Activated CD4-positive, CD25-positive, alpha-beta regulatory T cell treated with anti-CD3 and anti-CD28 coated beads, Interleukin-2, amount 50 U/mL, for 72 hours (primary cell): ENCODE results near the gene GRIPAP1.
"Not testable (repeated sequence)": the region's sequence is repeated elsewhere in the genome, so short reads cannot be mapped to it uniquely, and the experiment has no call there.

ENCODE experiments used
- DNase-seq: peaks from one replicate; pipeline ENCODE4 v3.0.0; 2021

The GRIPAP1 gene

DNA sequence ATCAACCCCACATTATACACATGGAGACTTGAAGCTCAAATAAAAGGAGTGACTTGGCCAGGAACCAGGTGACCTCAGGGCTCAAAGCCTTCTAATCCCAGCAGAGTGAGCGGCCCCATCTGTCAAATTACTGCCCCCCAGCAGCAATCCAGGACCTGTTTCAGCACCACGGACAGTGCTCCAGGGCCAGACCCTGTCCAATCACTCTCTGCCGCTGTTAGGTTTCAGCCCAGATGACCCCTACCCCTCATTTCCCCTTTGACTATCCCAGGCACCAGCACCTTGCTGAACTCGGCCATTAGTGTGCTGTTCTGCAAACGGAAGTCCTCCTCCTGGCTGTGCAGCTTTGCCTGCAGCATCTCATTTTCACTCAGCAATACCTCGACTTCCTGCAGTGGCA is 5.1 kb downstream of the GRIPAP1 start:
- DNase-seq = no peak

DNA sequence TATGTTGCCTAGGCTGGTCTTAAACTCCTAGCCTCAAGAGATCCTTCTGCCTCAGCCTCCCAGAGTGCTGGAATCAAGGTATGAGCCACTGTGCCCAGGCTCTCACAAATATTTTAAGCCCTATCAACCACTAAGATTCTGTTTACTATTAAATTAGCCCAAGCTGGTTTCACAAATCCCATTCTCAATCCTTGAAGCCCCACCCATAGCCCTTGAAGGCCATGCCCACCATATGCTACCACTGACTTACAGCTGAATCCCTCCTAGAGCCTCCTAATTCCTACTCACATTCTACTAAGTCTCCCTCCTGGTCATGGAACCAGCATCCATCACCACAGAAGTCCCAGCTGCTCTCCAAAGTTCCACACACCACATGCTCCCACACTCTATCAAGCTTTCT is 9.7 kb downstream of the GRIPAP1 start:
- DNase-seq = no peak

DNA sequence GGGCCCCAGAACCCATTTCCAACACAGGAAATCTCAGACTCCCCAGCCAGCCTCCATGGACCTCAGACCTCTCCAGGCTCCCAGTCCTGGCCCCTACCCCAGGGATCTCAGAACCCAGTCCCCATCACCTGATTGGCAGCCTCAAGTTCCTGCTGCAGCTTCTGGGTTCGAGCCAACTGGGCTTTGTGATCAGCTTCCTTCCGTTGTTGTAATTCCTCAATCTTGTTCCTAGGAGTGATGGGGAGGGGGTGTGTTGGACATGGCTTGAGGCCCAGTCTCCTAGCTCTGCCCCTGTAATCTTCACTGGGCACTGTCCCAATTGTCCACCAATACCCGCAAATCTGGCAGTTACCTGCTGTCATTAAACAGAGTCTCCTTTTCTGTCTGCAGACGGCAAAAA is 12.6 kb downstream of the GRIPAP1 start:
- DNase-seq = no peak

DNA sequence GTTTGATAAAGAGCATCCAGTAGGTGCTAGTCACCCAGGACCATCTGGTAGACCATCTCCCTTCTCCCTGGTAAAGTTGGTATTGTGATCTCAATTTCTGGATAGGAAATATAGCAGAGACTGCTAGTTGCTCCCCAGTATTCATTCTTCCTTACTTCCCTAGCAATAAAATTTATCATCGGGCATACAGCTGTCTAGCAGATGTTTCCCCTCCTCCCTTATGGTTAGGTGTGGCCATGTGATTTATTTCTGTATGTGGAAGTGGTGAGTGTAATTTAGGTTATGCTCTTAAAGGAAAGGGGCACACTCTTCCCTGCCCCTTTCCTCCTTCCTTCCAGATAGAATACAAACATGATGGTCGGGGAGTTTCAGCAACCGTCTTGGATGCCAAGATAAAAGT is 18.2 kb downstream of the GRIPAP1 start:
- no peak for DNase-seq

DNA sequence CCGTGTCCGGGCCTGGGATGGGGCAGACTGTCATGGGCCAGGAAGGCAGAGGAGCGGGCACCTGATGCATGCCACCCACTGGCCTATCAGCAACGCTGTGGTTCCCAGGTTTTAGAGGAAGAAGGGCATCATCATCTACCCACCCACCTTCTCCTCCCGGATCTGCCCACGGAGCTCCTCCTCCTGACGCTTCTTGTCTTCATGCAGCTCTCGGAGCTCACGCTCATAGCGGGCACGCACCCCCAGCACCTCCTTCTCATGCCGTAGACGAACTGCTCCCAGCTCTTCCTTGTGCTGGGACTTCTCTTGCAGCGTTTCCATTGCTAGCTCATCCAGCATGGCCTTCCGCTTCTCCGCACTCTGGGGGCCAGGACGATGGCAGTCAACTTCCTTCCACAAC is 19.0 kb downstream of the GRIPAP1 start:
- no peak for DNase-seq

DNA sequence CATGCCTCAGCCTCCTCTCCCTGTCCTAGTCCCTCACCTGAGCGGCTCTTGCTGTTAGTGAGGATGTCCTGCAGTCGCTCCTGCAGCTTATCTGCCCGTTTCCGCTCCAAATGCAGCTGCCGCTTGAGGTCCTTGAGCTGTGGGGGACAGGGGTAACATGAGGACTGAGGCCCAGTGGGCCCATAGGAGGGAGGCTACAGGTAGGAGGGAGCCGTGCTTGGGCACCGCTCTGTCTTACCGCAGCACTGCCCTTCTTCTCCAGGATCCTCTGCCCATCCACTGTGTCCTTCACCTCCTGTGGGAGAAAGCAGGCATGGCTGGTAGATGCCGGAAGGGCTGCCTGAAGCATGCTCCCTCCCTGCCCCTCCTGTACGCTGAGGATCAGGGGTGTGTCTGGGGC is 20.9 kb downstream of the GRIPAP1 start:
- DNase-seq = no peak

DNA sequence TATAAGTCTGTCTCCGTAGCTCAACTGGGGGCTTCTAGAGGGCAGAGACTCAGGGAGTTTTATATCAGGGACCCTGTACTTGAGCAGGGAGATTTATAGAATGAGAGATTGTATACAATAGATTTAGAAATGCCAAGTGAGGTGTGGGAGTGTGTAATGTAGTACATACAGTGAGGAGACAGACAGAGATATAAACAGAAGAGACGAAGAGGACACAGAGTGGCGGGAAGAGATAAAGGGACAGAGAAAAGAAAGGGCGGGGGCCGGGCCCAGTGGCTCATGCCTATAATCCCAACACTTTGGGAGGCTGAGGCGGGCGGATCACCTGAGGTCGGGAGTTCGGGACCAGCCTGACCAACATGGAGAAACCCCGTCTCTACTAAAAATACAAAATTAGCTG is 21.7 kb downstream of the GRIPAP1 start:
- DNase-seq = not testable (repeated sequence)

DNA sequence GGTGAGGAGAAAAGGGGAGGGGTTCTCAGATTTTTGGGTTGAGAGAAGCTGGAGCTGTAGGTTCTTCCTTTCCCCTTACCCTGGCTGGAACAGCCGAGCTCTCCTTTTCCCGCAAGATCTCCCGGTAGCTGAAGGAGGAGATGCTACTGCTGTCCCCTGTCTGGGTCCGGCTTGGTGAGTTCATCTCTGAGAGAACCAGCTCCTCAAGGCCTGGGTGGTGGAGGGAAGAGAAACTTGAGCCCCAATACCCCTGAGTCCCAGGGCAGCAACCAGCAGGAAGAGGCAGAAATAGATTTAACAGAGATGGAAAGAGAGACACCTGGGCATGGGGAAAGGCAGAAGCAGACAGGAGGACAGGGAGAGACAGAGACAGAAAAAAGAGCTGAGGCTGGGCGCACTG is 23.8 kb downstream of the GRIPAP1 start:
- DNase-seq = no peak

DNA sequence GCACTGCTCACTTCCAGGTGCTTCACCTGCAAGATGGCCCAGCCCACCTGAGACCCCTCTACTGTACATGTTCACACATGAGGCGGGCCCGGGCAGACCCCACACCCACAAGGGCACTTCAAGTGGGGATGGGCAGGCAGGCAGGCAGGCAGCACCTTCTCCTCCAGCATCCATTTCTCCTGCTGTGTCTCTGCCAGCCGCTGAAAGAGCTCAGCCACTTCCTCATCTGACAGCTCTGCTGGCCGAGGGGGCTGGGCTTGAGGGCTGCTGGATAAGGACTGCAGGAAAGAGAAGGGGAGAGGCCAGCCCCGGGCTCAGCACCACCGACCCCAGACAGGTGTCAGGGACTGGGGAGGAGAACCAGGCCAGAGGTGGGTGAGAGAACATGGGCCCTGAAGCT is 26.0 kb downstream of the GRIPAP1 start:
- no peak for DNase-seq

DNA sequence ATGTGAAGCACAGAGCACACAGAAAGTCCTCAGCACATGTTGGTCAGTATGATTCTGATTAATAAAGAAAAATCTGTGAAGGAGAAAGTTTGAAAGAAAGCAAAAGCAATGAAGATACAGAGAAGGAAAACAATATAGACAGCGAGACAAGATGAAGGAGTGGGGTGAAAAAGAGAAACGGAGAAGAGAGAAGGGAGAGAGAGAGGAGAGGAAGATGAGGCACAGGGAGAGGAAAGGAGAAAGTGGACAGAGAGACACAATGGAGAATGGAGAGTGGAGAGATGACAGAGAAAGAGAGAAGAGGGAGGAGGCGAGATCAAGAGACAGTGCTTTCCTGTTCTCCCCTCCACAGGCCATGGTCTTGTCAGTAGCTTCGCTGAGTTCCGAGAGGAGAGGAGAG is 26.5 kb downstream of the GRIPAP1 start:
- DNase-seq = no peak

DNA sequence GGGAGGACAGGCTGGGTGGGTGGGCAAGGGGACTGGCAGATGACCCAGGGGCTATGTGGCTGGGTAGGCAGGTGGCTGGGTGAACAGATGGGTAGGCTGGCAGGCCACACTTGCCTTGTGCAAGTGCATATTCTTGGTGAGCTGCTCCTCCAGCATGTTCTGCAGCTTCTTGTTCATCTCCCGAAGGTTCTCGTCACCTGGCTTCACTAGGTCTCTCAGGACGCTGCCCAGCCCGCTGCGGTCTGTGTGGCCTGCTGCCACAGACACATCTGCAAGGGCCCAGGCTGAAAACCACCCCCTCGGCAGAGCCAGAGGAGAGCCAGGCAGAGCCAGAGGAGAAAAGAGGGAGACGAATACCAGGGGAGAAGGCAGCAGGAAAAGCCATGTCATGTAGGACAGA is 27.0 kb downstream of the GRIPAP1 start:
- DNase-seq = no peak

DNA sequence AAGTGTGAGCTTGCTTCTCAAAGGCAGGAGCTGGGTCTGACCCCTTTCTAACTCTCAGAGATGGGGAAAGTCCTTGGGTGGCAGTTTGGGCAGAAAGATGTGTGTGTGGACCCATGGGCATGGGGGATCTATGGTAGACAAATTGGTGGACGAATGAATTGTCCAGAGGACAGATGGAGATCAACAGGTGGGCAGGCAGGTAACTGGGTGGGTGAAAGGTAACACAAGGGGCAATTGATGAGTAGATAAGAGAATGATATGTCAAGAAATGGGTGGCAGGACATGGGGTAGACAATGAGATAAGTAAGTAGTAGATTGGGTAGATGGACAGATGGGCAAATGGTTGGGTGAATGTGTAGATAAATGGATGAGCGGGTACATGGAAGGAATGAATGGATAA is 27.5 kb downstream of the GRIPAP1 start:
- no peak for DNase-seq

DNA sequence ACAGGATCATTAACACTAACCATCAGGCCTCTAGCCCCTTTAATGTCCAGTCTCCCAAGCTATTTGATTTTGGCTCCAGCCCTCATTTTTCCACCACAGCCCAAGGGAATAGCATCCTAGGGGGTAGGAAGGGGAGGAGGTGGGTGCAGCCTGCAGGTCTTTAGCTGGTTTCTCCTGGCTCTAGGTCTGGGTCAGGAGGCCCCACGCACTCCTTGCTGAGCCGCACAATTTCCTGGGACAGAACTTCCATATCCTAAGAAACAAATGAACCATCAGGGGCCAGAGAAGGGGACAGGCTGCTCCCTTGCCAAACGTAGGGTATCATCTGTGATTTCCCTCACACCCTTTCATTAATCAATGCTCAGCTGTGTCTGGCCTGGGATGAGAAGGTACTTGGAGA is 28.0 kb downstream of the GRIPAP1 start:
- DNase-seq = no peak

DNA sequence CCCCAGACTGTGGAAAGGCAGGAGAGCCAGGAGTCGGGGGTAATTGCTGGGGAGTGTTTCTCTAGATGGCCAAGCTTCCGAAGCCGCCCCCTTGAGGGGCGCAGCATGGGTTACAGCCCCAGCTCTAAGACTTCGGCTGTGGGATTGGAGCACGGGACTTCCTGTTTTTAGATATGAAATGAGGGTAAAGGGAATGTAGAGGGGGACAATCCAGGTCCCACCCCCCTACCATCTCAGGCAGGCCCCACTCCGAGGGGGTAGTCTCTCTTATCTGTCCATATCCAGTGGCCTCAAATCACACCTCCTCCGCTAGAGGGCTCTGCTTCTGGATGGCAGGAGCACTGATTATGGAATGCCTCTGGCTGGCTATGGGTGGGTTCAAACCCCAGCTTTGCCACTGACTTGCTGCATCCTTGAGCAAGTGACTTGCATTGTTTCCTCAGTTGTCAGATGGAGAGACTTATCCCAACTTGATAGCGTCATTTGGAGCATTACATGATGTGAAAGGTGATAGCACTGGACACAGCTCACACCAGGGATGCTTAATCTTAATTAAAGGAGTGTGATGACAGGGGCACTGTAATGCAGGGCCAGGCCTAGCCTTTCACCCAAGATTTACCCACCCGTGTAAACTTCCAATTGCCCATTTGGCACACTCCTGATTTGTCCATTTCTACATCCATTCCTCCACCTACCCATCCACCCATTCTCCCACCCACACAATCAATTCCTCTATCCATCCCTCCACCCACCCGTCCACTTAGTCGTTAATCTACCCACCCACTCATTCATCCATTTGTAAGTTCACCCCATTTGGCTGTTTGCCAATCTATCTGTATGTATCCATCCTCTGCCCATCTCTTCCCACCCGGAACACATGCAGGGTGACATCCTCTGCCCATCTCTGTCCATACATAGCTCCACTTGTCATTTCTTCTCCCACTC is 29.6 kb downstream of the GRIPAP1 start:
- no peak for DNase-seq

DNA sequence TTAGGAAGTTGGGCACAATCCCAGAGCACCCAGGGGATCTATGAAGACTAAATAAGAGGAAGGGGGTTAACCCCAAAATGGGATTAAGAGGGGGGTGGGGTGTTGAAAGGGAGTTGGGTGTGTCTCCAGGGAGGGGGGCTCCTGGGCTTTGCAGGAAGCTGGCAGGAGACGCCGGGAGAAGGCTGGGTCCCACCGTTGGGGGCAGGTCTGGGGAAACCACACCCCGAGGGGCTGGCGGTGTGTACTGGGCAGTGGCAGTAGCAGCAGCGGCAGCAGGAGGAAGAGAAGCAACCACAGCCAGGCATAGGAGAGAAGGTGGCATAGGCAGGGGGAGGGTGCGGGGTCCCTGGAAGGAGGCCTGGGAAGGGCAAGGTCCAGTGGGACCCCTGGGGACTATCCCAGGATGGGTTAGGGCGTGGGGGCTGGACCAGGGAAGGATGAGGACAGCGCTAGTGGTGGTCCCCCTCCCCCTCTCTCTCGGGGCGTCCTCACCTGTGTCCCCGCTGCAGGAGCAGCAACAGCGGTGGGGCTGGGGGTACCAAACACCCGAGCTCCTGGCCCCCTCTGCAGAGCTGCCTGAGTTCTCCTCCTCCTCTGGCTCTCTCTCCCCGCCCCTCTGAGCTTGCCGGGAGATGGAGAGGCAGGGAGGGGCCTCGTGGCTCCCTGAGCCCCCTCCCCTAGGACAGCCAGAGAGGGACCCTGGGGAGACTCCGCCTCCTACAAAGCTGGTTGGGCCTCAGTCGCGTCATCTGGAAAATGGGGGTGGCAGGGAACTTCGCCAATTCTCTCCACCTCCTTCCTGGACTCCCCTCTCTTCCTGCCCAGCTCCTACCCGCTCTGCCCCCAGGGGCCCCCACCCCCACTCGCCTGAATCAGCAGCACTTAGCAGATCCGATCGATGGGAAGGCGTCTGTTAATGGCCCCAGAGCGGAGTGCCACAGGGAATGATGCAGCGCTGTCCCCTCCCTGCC is 30.5 kb downstream of the GRIPAP1 start, which contains the start of gene KCND1:
TSS of gene KCND1 (minus strand) at position 596 of the 971 bp plus-strand sequence. CDS start 1,573 bp downstream, outside the sequence.
- no peak for DNase-seq

DNA sequence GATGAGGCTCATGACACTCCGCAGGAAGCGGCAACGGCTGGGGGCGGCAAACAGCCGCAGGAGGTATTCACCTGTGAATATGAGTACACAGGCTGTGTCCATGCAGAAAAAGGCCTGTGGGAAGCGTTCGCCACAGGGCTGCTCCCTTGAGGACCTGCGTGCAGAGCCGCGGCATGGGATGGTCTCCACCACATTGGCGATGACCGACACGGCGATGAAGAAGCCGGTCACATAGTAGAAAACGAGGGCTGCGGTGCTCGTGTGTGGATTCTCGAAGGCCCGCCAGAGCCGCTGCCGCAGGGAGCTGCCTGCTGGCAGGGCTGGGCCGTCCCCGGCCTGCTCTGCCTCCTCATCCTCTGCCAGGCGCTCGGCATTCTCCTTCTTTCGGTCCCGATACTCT is 32.6 kb downstream of the GRIPAP1 start:
- DNase-seq = no peak

DNA sequence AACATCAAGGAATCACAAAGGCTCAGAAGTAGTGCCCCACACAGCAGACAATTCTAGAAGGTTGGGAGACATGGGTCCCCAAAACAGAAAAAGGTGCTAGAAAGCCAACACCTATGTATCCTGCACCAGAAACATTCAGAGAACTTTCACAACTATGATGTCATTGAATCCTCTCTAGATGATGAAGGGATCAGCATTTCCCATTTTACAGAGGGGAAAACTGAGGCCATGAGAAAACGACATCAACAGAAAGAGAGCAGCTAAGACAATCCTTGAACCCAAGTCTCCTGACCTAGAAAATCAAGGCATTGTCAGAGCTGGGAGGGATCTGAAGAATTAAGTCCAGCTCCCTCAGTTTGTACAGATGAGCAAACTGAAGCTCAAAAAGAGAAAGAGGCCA is 33.7 kb downstream of the GRIPAP1 start:
- no peak for DNase-seq

DNA sequence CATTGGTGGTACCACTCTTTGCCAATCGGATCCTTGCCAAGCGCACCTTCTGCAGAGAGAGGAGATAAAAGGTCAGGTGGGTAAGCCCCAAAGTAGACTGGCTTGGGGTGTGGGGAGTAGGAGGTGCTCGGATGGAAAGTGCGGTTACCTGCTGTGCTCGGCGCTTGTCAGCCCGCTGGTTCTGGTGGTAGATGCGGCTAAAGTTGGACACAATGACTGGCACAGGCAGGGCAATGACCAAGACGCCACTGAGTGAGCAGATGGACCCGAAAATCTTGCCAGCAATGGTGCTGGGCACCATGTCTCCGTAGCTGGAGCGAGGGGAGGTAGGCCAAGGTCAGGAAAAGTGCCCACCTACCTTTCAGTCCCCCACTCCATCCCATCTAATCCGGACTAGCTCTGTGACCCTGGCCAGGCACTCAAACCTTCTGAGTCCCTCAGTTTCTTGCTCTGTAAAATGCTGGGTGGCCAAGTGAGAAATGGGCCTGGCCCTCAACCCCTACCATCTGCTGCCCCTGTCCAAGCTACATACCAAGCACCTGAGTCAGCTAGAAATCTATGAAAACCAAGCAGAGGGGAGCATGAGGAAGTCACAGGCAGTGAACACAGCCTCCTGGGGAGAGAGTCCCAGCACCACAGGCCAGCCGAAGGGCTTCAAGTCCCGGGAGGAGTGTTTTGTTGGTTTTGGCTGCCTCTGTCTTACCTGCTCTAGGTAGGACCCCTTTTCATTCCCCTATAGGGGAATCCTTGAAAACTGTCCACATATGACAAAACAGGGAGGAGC is 35.1 kb downstream of the GRIPAP1 start:
- DNase-seq = no peak

DNA sequence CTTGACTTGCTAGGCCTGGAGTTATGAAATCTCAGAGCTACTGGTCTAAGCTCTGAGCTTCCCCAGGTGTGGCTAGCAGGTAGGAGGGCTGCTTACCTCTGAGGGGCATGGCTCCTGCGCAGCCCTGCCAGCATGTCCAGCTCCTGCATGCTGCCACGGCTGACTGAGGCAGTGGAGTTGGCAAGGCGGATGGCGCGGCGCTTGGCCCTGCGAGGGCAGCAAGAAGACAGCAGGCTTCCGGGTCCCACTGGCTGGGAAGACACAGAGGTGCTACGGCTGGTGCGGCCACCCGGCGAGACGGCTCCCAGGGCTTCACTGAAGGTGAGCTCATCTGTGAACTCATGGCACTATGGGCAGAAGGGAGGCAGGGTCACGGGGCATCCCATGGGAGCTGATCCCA is 36.1 kb downstream of the GRIPAP1 start:
- no peak for DNase-seq

DNA sequence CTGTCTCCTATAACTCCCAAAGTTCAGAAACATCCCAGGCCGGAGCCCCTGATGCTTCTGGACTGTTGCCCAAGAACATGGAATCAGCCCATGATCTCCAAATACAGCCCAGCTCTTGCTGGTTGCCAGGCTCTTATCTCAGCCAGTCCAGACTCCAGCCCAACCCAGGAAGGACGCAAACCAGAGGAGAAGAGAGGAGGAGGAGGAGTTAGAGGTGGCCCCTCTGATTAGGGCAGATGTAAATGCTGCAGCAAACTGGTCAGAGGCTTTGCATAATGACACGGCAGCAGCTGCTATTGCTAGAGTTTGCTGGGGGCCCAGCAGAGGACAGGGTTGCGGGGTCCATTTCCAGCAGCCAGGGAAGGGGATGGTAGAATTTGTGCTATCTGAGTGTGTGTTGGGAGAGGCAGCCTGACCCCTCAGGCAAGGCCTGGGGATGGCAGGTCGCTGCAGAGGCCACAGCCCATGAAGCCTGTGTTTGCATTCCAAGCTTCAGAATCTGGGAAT is 40.4 kb downstream of the GRIPAP1 start:
- DNase-seq = no peak

DNA sequence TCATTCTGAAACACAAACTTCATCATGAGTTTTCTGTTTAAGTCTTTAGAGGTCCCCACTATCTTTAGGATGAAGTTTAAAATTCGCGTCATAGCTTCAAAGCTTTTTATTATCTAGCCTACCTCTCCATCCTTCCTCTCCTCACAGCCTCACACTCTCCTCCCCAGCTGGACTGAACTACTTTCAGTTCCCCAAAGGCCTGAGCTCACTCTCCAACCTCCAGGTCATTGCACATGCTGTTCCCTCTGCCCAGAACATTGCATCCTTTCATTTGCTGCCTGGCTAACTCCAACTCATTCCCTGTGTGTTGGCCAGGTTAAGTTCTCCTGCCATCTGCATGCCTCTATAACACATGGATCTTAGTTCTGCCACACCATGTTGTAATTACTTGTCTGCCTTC is 41.8 kb downstream of the GRIPAP1 start:
- DNase-seq = no peak

DNA sequence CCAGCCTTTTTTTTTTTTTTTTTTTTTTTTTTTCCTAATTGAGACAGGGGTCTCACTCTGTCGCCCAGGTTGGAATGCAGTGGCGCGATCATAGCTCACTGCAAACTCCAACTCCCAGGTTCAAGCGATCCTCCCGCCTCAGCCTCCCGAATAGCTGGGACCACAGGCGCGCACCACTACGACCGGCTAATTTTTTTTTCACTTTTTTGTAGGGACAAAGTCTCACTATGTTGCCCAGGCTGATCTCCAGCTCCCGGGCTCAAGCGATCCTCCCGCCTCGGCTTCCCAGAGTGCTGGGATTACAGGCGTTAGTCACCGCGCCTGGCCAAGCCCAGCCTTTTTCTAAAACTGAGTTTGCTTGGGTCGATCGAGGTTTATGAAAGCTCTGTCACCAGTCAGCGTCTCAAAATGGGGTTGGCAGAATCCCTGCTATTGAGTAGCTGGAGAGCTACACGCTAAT is 43.4 kb downstream of the GRIPAP1 start:
- DNase-seq = no peak
